GM12878 (cell line): ENCODE data around the gene OPN1SW. TPM values are rescaled to one million over a fixed set of nuclear protein-coding genes. Genes with fewer than 3 reads are reported as not detected.

ENCODE experiments used
- ATAC-seq: fragments of 200-7000 bp; cut with Tn5 transposase; 3 replicates; pipeline ENCODE4 v1.9.1; 2020; ENCODE audit warnings: mild to moderate bottlenecking, moderate library complexity
- BruUV-seq: library from RNA; stranded (reverse); fragments of 400-500 nt; replicated peaks from 2 replicates; lab custom pipeline; 2021; lab: Mats Ljungman, UMichigan
- CTCF ChIA-PET: fragments of 300-600 bp; sonication (Branson Sonifier 250); formaldehyde crosslinking; extraction: SDS; loops from one replicate; lab custom pipeline; 2021; ENCODE audit warnings: inconsistent platforms; lab: Yijun Ruan, JAX
- POLR2A ChIA-PET: fragments of 350-600 bp; formaldehyde crosslinking; extraction: SDS; loops from one replicate; lab custom pipeline; 2021; ENCODE audit warnings: inconsistent platforms; lab: Charles Lee
- RAD21 ChIA-PET: fragments of 300-600 bp; sonication (Branson Sonifier 250); formaldehyde crosslinking; loops from one replicate; lab custom pipeline; 2023; ENCODE audit warnings: antibody characterized with exemption; ENCODE audit not compliant: unreplicated experiment; lab: Charles Lee
- SMC1A ChIA-PET: fragments of 300-600 bp; sonication (Branson Sonifier 250); formaldehyde crosslinking; loops from one replicate; lab custom pipeline; 2023; ENCODE audit not compliant: unreplicated experiment, uncharacterized antibody; lab: Charles Lee
- DNase-seq: peaks from one replicate; pipeline ENCODE4 v3.0.0-alpha.2; 2011; ENCODE audit warnings: low read depth, low spot score
- FAIRE-seq: peaks from 3 replicates; lab custom pipeline; 2011; peaks lifted over from hg19 to GRCh38; lab: Jason Lieb, UNC
- H2AFZ ChIP-seq: 2 replicates; pipeline ENCODE4 v1.6.0; 2011; ENCODE audit warnings: low read depth, low read length, control low read depth; ENCODE audit not compliant: control insufficient read depth
- H3K27ac ChIP-seq: 2 replicates; pipeline ENCODE4 v1.5.1; 2011; ENCODE audit warnings: control low read depth; ENCODE audit not compliant: control insufficient read depth, insufficient read depth
- H3K27me3 ChIP-seq, 2 experiments: replicated peaks in 1 of 2; 2 replicates each; pipeline versions ENCODE4 v1.6.0 to v1.6.1; 2011; ENCODE audit warnings: low read length in 1 of 2; ENCODE audit not compliant: control insufficient read depth in 2 of 2, insufficient read depth in 2 of 2
- H3K36me3 ChIP-seq, 2 experiments: 2 replicates each; pipeline ENCODE4 v1.5.1; 2011; ENCODE audit warnings: low read length in 1 of 2; ENCODE audit not compliant: control insufficient read depth in 2 of 2, insufficient read depth in 2 of 2
- H3K4me1 ChIP-seq: 2 replicates; pipeline ENCODE4 v1.6.1; 2011; ENCODE audit warnings: mild to moderate bottlenecking, low read length, moderate library complexity, mixed read lengths; ENCODE audit not compliant: control insufficient read depth, insufficient read depth
- H3K4me2 ChIP-seq: 2 replicates; pipeline ENCODE4 v1.6.0; 2011; ENCODE audit warnings: control low read depth; ENCODE audit not compliant: control insufficient read depth, insufficient read depth
- H3K4me3 ChIP-seq: fragments of 200-600 bp; sonication (generic); 2 replicates; pipeline ENCODE4 v1.5.1; 2016
- H3K79me2 ChIP-seq: 2 replicates; pipeline ENCODE4 v1.6.0; 2011; ENCODE audit warnings: low read length; ENCODE audit not compliant: control insufficient read depth, insufficient read depth
- H3K9ac ChIP-seq: 2 replicates; pipeline ENCODE4 v1.8.0; 2011; ENCODE audit warnings: low read length, control low read depth, mixed read lengths; ENCODE audit not compliant: control insufficient read depth, insufficient read depth
- H3K9me3 ChIP-seq: replicated peaks from 3 replicates; pipeline ENCODE4 v1.5.1; 2011; ENCODE audit warnings: mild to moderate bottlenecking, low read length; ENCODE audit not compliant: control insufficient read depth, insufficient read depth
- H4K20me1 ChIP-seq: 2 replicates; pipeline ENCODE4 v1.6.0; 2011; ENCODE audit not compliant: control insufficient read depth, insufficient read depth
- JUNB ChIP-seq: IDR thresholded peaks from 2 replicates; pipeline ENCODE4 v1.6.1; 2016; ENCODE audit warnings: antibody characterized with exemption, mild to moderate bottlenecking
- MYB ChIP-seq: fragments of 150-350 bp; IDR thresholded peaks from 2 replicates; pipeline ENCODE4 v1.6.1; 2014; ENCODE audit warnings: mild to moderate bottlenecking, low read depth, low read length, borderline replicate concordance
- TARDBP ChIP-seq: IDR thresholded peaks from 2 replicates; pipeline ENCODE4 v1.6.1; 2016; ENCODE audit warnings: borderline replicate concordance
- WGBS: methylation state at CpG from one replicate; pipeline ENCODE4 v1.1.6; 2016; ENCODE audit warnings: low lambda C conversion rate; ENCODE audit not compliant: insufficient replicate concordance, insufficient coverage; ENCODE audit errors: missing lambda C conversion rate; 5-methylcytosine and 5-hydroxymethylcytosine counted together
- in situ Hi-C: fragments of 300-500 bp; cut with MboI; formaldehyde crosslinking; loops from 9 replicates; pipeline ENCODE4 v1.14.3; 2018; ENCODE audit warnings: mixed read lengths
- intact Hi-C: fragments of 100-400 bp; cut with micrococcal nuclease; formaldehyde crosslinking; loops from one replicate; pipeline ENCODE4 v1.14.2; 2022; ENCODE audit not compliant: unreplicated experiment
- polyA plus RNA-seq, 11 experiments: library from polyadenylated mRNA; depleted of rRNA in 4 of 11; unstranded in 6 of 11; stranded (reverse) in 5 of 11; fragments of >200 nt; fragmentation: Nextera tagmentation in 4 of 11; fragmentation: Illumina TruSeq in 1 of 11; extraction: Ambion mirVana in 4 of 11; extraction: Trizol in 1 of 11; gene quantifications; 1 replicate in 1 of 11; 2 replicates in 10 of 11; pipeline versions ENCODE4 v1.2.1 to v1.2.3, GENCODE V29; 2011 to 2016; ENCODE audit warnings: inconsistent platforms in 2 of 11, missing spikeins in 2 of 11, low read depth in 1 of 11
- total RNA-seq, 4 experiments: library from RNA; depleted of rRNA in 3 of 4; stranded (reverse); fragments of >200 nt in 3 of 4; fragmentation: Illumina TruSeq in 1 of 4; extraction: Trizol in 1 of 4; gene quantifications; 2 replicates each; pipeline versions ENCODE4 v1.2.1 to v1.2.3, GENCODE V29; 2013 to 2021
- TF ChIP-seq, protein P1 (sequence below): fragments of 450-650 bp; IDR thresholded peaks from 2 replicates; pipeline ENCODE4 v1.6.1; 2017; ENCODE audit warnings: low read depth, mild to moderate bottlenecking, moderate library complexity

OPN1SW gene
- total and polyA plus RNA-seq, 10 of the 15 experiments (the other 5 are each of a cell fraction or from before 2014, with no cell fraction given): 0.11 to 0.35 (median 0.19) TPM; not detected in 6

DNA sequence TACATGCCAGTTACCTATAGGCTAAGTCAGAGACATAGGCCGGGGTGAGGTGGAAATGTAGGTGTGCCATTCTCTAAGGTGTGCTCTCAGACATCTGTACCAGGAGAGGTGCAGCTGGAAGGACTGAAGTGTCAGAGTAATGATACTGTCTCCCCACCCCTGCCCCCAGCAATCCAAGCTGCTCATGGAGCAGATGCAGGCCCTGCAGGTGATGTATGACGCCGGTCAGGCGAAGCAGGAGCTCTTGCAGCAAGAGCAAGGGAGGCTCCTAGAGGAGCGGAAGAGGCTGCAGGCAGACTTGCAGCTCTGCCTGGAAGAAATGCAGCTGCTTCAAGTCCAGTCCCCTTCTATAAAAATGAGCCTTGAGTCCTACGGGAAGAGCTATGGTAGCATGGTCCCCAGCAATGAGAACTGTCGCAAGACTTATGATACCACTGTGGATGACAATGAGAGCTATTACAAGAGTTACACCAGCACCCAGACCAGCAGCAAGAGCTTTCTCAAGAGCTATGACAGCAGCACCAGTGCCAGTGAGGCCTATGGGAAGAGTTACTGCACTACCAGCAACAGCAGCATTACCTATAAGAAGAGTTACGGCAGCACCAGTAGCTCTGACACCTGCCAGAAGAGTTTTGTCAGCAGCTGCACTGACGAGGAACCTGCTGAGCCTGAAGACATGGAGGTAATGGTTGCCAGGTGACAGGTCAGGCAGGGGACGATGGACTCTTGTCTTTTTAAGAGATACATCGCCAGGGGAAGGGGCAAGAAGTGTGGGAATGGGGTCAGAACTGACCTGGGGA is 36.2 kb upstream of the OPN1SW start:
- Histone ChIP-seq H3K4me2 (no peak overlapping the region), H3K79me2 (no peaks in the 10 kb centered on the region), H4K20me1 (no peaks in the 10 kb centered on the region), H3K27me3 (peaks cover 0 to 2% of the 10 kb centered on the region in 2 experiments; a peak in 2 of 4 replicates), H3K36me3 (no peaks in the 10 kb centered on the region), H3K9ac (no peak overlapping the region), H3K4me3 (no peak overlapping the region), H3K4me1 (no peaks in the 10 kb centered on the region), H2AFZ (no peak overlapping the region), H3K27ac (no peak overlapping the region), H3K9me3 (no peaks in the 10 kb centered on the region)
- ATAC-seq (no peak), FAIRE-seq (no peak), DNase-seq (no peak)
- in situ Hi-C loops: no loop called here
- RAD21 ChIA-PET: no interaction called here
- CTCF ChIA-PET: interaction anchor here (0.8 kb wide), 1 partner anchor 387 kb away, joined by 3 read pairs; no protein-coding TSS in a partner anchor
- intact Hi-C loops: no loop called here
- POLR2A ChIA-PET: no interaction called here
- WGBS: 72% methylated on average over 11 of the region's 11 CpGs
- SMC1A ChIA-PET: interaction anchor here (1.3 to 1.4 kb wide), 2 partner anchors 9 to 72 kb away, joined by 3 to 4 read pairs; no protein-coding TSS in a partner anchor
- no TSS peak for BruUV-seq
- TF ChIP-seq JUNB (no peak), TARDBP (no peak)
- TF ChIP-seq, protein P1, sequence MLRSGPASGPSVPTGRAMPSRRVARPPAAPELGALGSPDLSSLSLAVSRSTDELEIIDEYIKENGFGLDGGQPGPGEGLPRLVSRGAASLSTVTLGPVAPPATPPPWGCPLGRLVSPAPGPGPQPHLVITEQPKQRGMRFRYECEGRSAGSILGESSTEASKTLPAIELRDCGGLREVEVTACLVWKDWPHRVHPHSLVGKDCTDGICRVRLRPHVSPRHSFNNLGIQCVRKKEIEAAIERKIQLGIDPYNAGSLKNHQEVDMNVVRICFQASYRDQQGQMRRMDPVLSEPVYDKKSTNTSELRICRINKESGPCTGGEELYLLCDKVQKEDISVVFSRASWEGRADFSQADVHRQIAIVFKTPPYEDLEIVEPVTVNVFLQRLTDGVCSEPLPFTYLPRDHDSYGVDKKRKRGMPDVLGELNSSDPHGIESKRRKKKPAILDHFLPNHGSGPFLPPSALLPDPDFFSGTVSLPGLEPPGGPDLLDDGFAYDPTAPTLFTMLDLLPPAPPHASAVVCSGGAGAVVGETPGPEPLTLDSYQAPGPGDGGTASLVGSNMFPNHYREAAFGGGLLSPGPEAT: no peak

DNA sequence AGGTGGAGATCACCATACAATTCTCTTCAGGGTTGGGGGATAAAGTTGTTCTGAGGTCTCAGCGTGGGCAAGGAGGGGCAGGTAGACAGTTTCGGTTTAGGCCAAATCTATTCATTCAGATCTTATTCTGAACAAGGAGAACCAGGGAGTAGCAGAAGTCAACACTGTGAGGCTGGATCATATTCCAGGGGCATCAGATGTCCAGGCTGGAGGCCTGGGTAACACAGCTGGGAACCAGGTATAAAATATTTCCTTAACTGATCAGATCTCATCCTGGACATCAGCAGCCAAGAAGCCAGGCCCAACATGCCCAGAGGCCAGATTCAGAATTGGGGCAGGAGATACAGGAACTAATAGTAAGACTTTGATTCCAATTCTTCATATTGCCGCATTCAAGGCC is 35.4 kb upstream of the OPN1SW start:
- in situ Hi-C loops: no loop called here
- no TSS peak for BruUV-seq
- H4K20me1 ChIP-seq: no peaks in the 10 kb centered on the region
- H3K9ac ChIP-seq: no peak overlapping the region
- no peak overlapping the region for H3K27ac ChIP-seq
- FAIRE-seq: no peak
- intact Hi-C loops: no loop called here
- 71% methylated on average over 3 of the region's 3 CpGs for WGBS
- H3K4me3 ChIP-seq: no peak overlapping the region
- POLR2A ChIA-PET: no interaction called here
- RAD21 ChIA-PET: no interaction called here
- H3K79me2 ChIP-seq: no peaks in the 10 kb centered on the region
- H3K4me1 ChIP-seq: no peaks in the 10 kb centered on the region
- H3K36me3 ChIP-seq: no peaks in the 10 kb centered on the region
- H3K9me3 ChIP-seq: no peaks in the 10 kb centered on the region
- no peak overlapping the region for H2AFZ ChIP-seq
- no peak for ATAC-seq
- no peak for DNase-seq
- TF ChIP-seq MYB: no peak
- SMC1A ChIA-PET: interaction anchor here (1.4 kb wide), 1 partner anchor 10 kb away, joined by 4 read pairs; no protein-coding TSS in a partner anchor
- CTCF ChIA-PET: no interaction called here
- peaks cover 0 to 2% of the 10 kb centered on the region in 2 experiments; a peak in 2 of 4 replicates for H3K27me3 ChIP-seq
- H3K4me2 ChIP-seq: no peak overlapping the region
